ENCODE results near the gene NCOA4.

NCOA4 gene

DNA sequence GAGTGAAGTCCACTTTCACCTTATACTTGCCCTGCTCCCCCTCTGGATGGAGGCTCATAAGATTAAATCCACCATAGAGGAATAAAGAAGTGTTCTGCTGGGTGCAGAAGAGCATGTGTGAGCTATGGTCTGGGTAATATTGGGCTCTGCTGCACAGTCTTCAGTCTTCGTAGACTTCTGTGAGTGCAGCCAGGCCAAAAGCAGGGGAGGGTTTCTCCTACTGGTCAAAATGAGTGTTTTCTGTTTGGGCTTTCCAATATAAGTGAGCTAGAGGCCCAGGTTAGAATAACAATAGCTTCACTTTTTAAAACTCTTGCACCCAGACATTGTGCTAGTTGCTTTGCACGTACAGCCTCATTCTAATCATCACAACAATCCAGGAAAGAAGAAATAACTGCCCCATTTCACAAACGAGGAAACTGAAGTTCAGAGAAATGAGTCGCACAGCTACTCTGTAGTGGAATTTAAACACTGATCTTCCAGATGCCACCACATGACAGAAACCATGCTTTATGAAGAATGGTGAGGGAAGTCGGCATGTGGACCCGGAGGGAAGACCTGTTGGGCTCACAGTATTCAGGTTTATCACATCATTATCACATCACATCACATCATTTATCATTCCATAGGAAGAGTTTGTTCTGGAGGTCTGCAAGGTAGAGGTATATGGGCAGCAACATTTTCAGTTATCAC, 39.5 kb upstream of the NCOA4 start:
- H3K4me1 ChIP-seq, result no peaks in the 10 kb centered on the region
- TF ChIP-seq, protein P1, sequence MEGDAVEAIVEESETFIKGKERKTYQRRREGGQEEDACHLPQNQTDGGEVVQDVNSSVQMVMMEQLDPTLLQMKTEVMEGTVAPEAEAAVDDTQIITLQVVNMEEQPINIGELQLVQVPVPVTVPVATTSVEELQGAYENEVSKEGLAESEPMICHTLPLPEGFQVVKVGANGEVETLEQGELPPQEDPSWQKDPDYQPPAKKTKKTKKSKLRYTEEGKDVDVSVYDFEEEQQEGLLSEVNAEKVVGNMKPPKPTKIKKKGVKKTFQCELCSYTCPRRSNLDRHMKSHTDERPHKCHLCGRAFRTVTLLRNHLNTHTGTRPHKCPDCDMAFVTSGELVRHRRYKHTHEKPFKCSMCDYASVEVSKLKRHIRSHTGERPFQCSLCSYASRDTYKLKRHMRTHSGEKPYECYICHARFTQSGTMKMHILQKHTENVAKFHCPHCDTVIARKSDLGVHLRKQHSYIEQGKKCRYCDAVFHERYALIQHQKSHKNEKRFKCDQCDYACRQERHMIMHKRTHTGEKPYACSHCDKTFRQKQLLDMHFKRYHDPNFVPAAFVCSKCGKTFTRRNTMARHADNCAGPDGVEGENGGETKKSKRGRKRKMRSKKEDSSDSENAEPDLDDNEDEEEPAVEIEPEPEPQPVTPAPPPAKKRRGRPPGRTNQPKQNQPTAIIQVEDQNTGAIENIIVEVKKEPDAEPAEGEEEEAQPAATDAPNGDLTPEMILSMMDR (IDR thresholded peaks at IDR 0.05), result no peak
- H3K9me3 ChIP-seq (ENCODE audit: control insufficient read depth, low read length), result no peaks in the 10 kb centered on the region
- H3K79me2 ChIP-seq, result no peaks in the 10 kb centered on the region
- no peak overlapping the region for H2AFZ ChIP-seq
- no peak overlapping the region for H3K4me3 ChIP-seq (ENCODE audit: low read depth, low read length)
- no peaks in the 10 kb centered on the region for H3K27me3 ChIP-seq (ENCODE audit: control insufficient read depth, insufficient read depth, low read length)
- H3K4me2 ChIP-seq (ENCODE audit: low read length), result no peak overlapping the region
- H3K27ac ChIP-seq, result no peak overlapping the region
- H3K36me3 ChIP-seq (ENCODE audit: control insufficient read depth, insufficient read depth, low read length), result no peaks in the 10 kb centered on the region
- H3K9ac ChIP-seq, result no peak overlapping the region

DNA sequence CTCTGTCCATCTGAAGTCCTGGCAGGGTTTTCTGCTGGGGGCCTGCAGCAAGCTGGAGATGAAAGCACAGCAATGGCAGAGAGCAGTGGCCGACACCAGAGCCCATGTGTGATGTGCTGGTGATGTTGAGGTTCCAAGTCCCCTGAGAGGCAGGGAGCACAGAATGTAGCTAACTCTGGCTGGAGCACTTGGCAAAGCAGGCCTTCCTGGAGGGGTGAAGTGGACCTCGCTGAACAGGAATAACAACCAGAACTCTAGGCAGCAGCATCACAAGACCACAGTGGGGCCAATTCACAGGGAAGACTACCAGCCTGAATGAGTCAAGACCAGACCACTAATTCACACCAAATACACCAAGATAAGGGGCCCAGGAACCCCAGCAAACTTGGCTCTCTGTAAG, 38.5 kb upstream of the NCOA4 start:
- TF ChIP-seq, protein P1 (IDR thresholded peaks at IDR 0.05), result no peak

DNA sequence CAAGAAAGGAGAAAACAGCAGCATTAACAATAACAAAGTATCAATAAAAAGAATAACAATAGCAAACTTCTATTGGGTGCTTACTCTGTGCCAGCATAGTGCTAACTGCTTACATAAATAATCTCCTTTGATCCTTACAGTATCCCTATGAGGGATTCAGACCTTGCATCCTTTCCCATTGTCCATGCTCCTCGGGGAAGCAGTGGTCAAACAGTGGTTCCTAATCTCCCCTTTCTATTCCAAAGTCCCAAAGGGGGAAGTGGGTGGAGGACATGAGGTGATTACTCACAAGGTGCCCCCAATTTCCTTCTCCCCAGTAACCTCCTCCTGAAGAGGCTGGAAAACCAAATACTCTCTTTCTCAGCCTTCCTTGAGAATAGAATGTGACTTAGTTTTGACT, 37.7 kb upstream of the NCOA4 start:
- Histone ChIP-seq H3K4me3 (ENCODE audit: low read depth, low read length) (no peak overlapping the region), H3K4me1 (no peaks in the 10 kb centered on the region), H3K27me3 (ENCODE audit: control insufficient read depth, insufficient read depth, low read length) (no peaks in the 10 kb centered on the region), H3K9ac (no peak overlapping the region), H3K79me2 (no peaks in the 10 kb centered on the region), H3K4me2 (ENCODE audit: low read length) (no peak overlapping the region), H3K36me3 (ENCODE audit: control insufficient read depth, insufficient read depth, low read length) (no peaks in the 10 kb centered on the region), H3K27ac (no peak overlapping the region), H3K9me3 (ENCODE audit: control insufficient read depth, low read length) (no peaks in the 10 kb centered on the region), H2AFZ (no peak overlapping the region)
- TF ChIP-seq, protein P1 (IDR thresholded peaks at IDR 0.05), result no peak

More for the DNA sequence above, 38.5 kb upstream of the NCOA4 start:
- no peak overlapping the region for H3K4me3 ChIP-seq (ENCODE audit: low read depth, low read length)
- H3K9me3 ChIP-seq (ENCODE audit: control insufficient read depth, low read length), result no peaks in the 10 kb centered on the region
- no peaks in the 10 kb centered on the region for H3K4me1 ChIP-seq
- no peaks in the 10 kb centered on the region for H3K36me3 ChIP-seq (ENCODE audit: control insufficient read depth, insufficient read depth, low read length)
- H3K27me3 ChIP-seq (ENCODE audit: control insufficient read depth, insufficient read depth, low read length), result no peaks in the 10 kb centered on the region
- H3K79me2 ChIP-seq, result no peaks in the 10 kb centered on the region
- H3K9ac ChIP-seq, result no peak overlapping the region
- no peak overlapping the region for H2AFZ ChIP-seq
- H3K27ac ChIP-seq, result no peak overlapping the region
- H3K4me2 ChIP-seq (ENCODE audit: low read length), result no peak overlapping the region

DNA sequence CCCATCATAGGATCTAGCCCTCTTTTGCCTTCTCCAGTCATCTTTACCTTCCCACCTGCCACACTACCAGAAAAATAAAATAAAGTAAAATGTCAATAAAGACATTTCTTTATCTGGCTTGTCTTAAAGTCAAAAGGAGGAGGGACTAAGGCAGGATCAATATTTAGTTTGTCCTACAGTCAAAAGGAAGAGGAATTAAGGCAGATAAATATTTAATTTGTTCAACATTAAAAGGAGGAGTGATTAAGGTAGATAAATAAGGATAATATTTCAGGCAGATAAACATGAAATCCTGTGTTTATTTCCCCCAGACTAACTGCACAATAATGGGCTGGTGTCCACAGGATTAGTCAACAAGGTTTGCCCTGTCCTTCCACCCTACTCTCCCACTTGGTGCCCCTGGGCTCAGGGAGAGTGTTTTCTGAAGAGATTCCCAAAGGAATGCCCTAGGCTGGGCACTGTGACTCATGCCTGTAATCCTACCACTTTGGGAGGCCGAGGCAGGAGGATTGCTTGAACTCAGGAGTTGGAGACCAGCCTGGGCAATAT, 33.9 kb upstream of the NCOA4 start:
- H3K4me2 ChIP-seq (ENCODE audit: low read length), result no peak overlapping the region
- no peaks in the 10 kb centered on the region for H3K9me3 ChIP-seq (ENCODE audit: control insufficient read depth, low read length)
- TF ChIP-seq, protein P1 (IDR thresholded peaks at IDR 0.05), result no peak
- no peak overlapping the region for H2AFZ ChIP-seq
- no peaks in the 10 kb centered on the region for H3K4me1 ChIP-seq
- H3K4me3 ChIP-seq (ENCODE audit: low read depth, low read length), result no peak overlapping the region
- H3K36me3 ChIP-seq (ENCODE audit: control insufficient read depth, insufficient read depth, low read length), result no peaks in the 10 kb centered on the region
- H3K9ac ChIP-seq, result no peak overlapping the region
- H3K27ac ChIP-seq, result no peak overlapping the region
- no peaks in the 10 kb centered on the region for H3K27me3 ChIP-seq (ENCODE audit: control insufficient read depth, insufficient read depth, low read length)
- no peaks in the 10 kb centered on the region for H3K79me2 ChIP-seq
